SK-N-SH (cell line): ENCODE measurements around the gene FDPS. TPM values are rescaled to one million over a fixed set of nuclear protein-coding genes. Genes with fewer than 3 reads are reported as not detected.

Source experiments
- CTCF ChIA-PET: fragments of 300-600, 350-600 bp; formaldehyde crosslinking; extraction: SDS; loops from one replicate; lab custom pipeline; 2021; lab: Yijun Ruan, JAX
- POLR2A ChIA-PET: fragments of 350-600 bp; sonication (Branson Sonifier 250); formaldehyde crosslinking; extraction: SDS; loops from one replicate; lab custom pipeline; 2020; ENCODE audit warnings: antibody characterized with exemption, inconsistent platforms; lab: Yijun Ruan, JAX
- DNase-seq: peaks from one replicate; pipeline ENCODE4 v3.0.0; 2012
- H2AFZ ChIP-seq: fragments of 200-600 bp; sonication (generic); 2 replicates; pipeline ENCODE4 v1.8.1; 2016; ENCODE audit warnings: antibody characterized with exemption, mild to moderate bottlenecking, low read depth
- H3F3A ChIP-seq: fragments of 200-600 bp; sonication (generic); replicated peaks from 2 replicates; pipeline ENCODE3; 2016; ENCODE audit warnings: antibody characterized with exemption, mild to moderate bottlenecking; ENCODE audit not compliant: insufficient read depth
- H3K27ac ChIP-seq, 2 experiments: fragments of 200-500 bp in 1 of 2; fragments of 200-600 bp in 1 of 2; sonication (Bioruptor generic) in 1 of 2; sonication (generic), shearing (Covaris generic) in 1 of 2; 2 replicates each; pipeline versions ENCODE4 v1.5.1 to v1.6.1; 2014 to 2016; ENCODE audit warnings: low read depth in 2 of 2, inconsistent platforms in 1 of 2, low read length in 1 of 2, mild to moderate bottlenecking in 1 of 2, mixed read lengths in 1 of 2
- H3K27me3 ChIP-seq: fragments of 200-600 bp; sonication (generic), shearing (Covaris generic); 2 replicates; pipeline ENCODE4 v1.6.1; 2016; ENCODE audit warnings: mixed run types; ENCODE audit not compliant: insufficient read depth
- H3K36me3 ChIP-seq, 2 experiments: fragments of 200-500 bp in 1 of 2; fragments of 200-600 bp in 1 of 2; sonication (Bioruptor generic) in 1 of 2; sonication (generic) in 1 of 2; replicated peaks in 1 of 2; 2 replicates each; pipeline versions ENCODE3 to v1.5.1; 2014 to 2016; ENCODE audit warnings: low read length in 1 of 2, mild to moderate bottlenecking in 1 of 2; ENCODE audit not compliant: insufficient read depth in 2 of 2, control insufficient read depth in 1 of 2
- H3K4me1 ChIP-seq, 2 experiments: fragments of 200-500 bp in 1 of 2; fragments of 200-600 bp in 1 of 2; sonication (Bioruptor generic) in 1 of 2; sonication (generic), shearing (Covaris generic) in 1 of 2; 2 replicates each; pipeline versions ENCODE4 v1.5.1 to v1.6.1; 2014 to 2016; ENCODE audit warnings: low read depth in 1 of 2, low read length in 1 of 2, mixed run types in 1 of 2; ENCODE audit not compliant: insufficient read depth in 2 of 2, control insufficient read depth in 1 of 2
- H3K4me2 ChIP-seq: fragments of 200-600 bp; sonication (generic), shearing (Covaris generic); 2 replicates; pipeline ENCODE4 v1.6.1; 2017; ENCODE audit warnings: mixed run types
- H3K4me3 ChIP-seq, 2 experiments: fragments of 200-500 bp in 1 of 2; fragments of 200-600 bp in 1 of 2; sonication (Bioruptor generic) in 1 of 2; sonication (generic), shearing (Covaris generic) in 1 of 2; 2 replicates each; pipeline versions ENCODE4 v1.5.1 to v1.8.1; 2014 to 2016; ENCODE audit warnings: low read depth in 2 of 2, inconsistent platforms in 1 of 2, low read length in 1 of 2, mild to moderate bottlenecking in 1 of 2, mixed read lengths in 1 of 2, moderate library complexity in 1 of 2
- H3K79me2 ChIP-seq: fragments of 200-600 bp; sonication (generic); 2 replicates; pipeline ENCODE4 v1.8.1; 2017; ENCODE audit warnings: mild to moderate bottlenecking; ENCODE audit not compliant: insufficient read depth
- H3K9ac ChIP-seq: fragments of 200-600 bp; sonication (generic); 2 replicates; pipeline ENCODE4 v1.6.1; 2017; ENCODE audit warnings: mixed run types
- H3K9me2 ChIP-seq: fragments of 200-600 bp; sonication (generic); 2 replicates; pipeline ENCODE4 v1.6.1; 2017; ENCODE audit warnings: mixed run types
- H3K9me3 ChIP-seq: fragments of 200-600 bp; sonication (generic); 2 replicates; pipeline ENCODE4 v1.6.1; 2017; ENCODE audit warnings: mixed run types, mild to moderate bottlenecking, moderate library complexity
- H4K20me1 ChIP-seq: fragments of 200-600 bp; sonication (generic); 2 replicates; pipeline ENCODE4 v1.6.1; 2017; ENCODE audit warnings: mild to moderate bottlenecking, mixed run types; ENCODE audit not compliant: insufficient read depth
- FOSL2 ChIP-seq: IDR thresholded peaks from 2 replicates; pipeline ENCODE4 v1.4.0; 2012; ENCODE audit warnings: low read depth, mild to moderate bottlenecking, moderate library complexity, borderline replicate concordance
- FOXJ3 ChIP-seq: sonication (generic); formaldehyde crosslinking; IDR thresholded peaks from 2 replicates; pipeline ENCODE4 v1.5.1; 2020; ENCODE audit warnings: mild to moderate bottlenecking, missing genetic modification reagents
- FOXM1 ChIP-seq: IDR thresholded peaks from 2 replicates; pipeline ENCODE4 v1.4.0; 2012; ENCODE audit warnings: low read depth, mild to moderate bottlenecking
- JUND ChIP-seq: IDR thresholded peaks from 2 replicates; pipeline ENCODE4 v1.4.0; 2012
- MXI1 ChIP-seq: IDR thresholded peaks from 2 replicates; pipeline ENCODE4 v1.6.1; 2012; ENCODE audit warnings: mild to moderate bottlenecking, low read depth, low read length, improper control_type of control experiment
- SMC3 ChIP-seq: IDR thresholded peaks from 2 replicates; pipeline ENCODE4 v1.6.1; 2012; ENCODE audit warnings: low read depth, low read length, improper control_type of control experiment
- TAF1 ChIP-seq: IDR thresholded peaks from 2 replicates; pipeline ENCODE4 v1.6.1; 2012; ENCODE audit warnings: low read depth, mild to moderate bottlenecking, low read length, moderate library complexity, borderline replicate concordance
- TCF12 ChIP-seq: IDR thresholded peaks from 2 replicates; pipeline ENCODE4 v1.4.0; 2012
- TEAD4 ChIP-seq: IDR thresholded peaks from 2 replicates; pipeline ENCODE4 v1.4.0; 2012; ENCODE audit warnings: mild to moderate bottlenecking, borderline replicate concordance; ENCODE audit not compliant: insufficient read depth
- YY1 ChIP-seq: IDR thresholded peaks from 2 replicates; pipeline ENCODE4 v1.4.0; 2012; ENCODE audit warnings: low read depth, mild to moderate bottlenecking
- WGBS: methylation state at CpG from one replicate; pipeline ENCODE4 v1.1.6; 2017; ENCODE audit warnings: low lambda C conversion rate; 5-methylcytosine and 5-hydroxymethylcytosine counted together
- polyA plus RNA-seq, 3 experiments: library from polyadenylated mRNA; depleted of rRNA; stranded (reverse); fragments of >200 nt; gene quantifications; 2 replicates each; pipeline ENCODE4 v1.2.3, GENCODE V29; 2012
- TF ChIP-seq, protein P1 (sequence below): IDR thresholded peaks from 2 replicates; pipeline ENCODE4 v1.4.0; 2012; ENCODE audit warnings: low read depth, borderline replicate concordance
- TF ChIP-seq, protein P2 (sequence below): IDR thresholded peaks from 2 replicates; pipeline ENCODE4 v1.4.0; 2012; ENCODE audit warnings: low read depth, borderline replicate concordance
- TF ChIP-seq, protein P3 (sequence below): IDR thresholded peaks from 2 replicates; pipeline ENCODE4 v1.6.1; 2012; ENCODE audit warnings: mild to moderate bottlenecking, low read depth, low read length, moderate library complexity
- TF ChIP-seq, protein P4 (sequence below): IDR thresholded peaks from 2 replicates; pipeline ENCODE4 v1.4.0; 2012; ENCODE audit warnings: low read depth

The FDPS gene
- polyA plus RNA-seq, 1 of the 3 experiments (the other 2 are of a cell fraction) = 126 TPM

DNA sequence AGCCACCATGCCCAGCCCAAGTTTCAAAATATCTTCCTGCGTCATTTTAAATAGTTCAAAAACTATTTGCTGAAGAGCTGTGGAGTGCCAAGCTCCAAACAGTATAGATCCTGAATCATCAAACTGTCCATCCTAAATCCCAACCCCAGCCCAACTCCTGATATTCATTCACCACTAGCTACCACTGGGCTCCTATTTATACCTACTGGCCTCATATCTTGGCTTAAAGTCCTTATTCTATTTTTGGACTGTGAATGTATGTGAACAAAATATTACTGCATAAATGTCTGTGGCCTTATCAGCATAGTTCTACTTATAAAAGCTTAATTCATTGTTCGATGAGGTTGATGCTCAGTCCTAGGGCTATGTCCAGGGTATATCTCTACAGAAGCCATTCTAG is 41.3 kb upstream of the FDPS start:
- POLR2A ChIA-PET = no interaction called here
- H3K36me3 ChIP-seq = peaks cover 59 to 77% of the 10 kb centered on the region in 2 experiments
- 77% methylated on average over 2 of the region's 2 CpGs for WGBS

More for the DNA sequence above, 41.3 kb upstream of the FDPS start:
- H3K27me3 ChIP-seq = no peaks in the 10 kb centered on the region
- DNase-seq = no peak
- no peak overlapping the region for H3K27ac ChIP-seq
- peaks cover 36% of the 10 kb centered on the region for H3F3A ChIP-seq
- H3K9ac ChIP-seq = no peak overlapping the region
- H3K9me2 ChIP-seq = no peaks in the 10 kb centered on the region
- H2AFZ ChIP-seq = no peak overlapping the region
- CTCF ChIA-PET = interaction anchor here (1.5 to 13.2 kb wide), 4 partner anchors 11 to 60 kb away, joined by 4 to 126 read pairs (median 7); partner anchors contain the start of gene ENTREP3
- no peak for TF ChIP-seq MXI1
- TF ChIP-seq, protein P1, sequence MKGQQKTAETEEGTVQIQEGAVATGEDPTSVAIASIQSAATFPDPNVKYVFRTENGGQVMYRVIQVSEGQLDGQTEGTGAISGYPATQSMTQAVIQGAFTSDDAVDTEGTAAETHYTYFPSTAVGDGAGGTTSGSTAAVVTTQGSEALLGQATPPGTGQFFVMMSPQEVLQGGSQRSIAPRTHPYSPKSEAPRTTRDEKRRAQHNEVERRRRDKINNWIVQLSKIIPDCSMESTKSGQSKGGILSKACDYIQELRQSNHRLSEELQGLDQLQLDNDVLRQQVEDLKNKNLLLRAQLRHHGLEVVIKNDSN = no peak
- TF ChIP-seq FOSL2 = no peak
- TF ChIP-seq SMC3 = no peak
- TF ChIP-seq, protein P2, sequence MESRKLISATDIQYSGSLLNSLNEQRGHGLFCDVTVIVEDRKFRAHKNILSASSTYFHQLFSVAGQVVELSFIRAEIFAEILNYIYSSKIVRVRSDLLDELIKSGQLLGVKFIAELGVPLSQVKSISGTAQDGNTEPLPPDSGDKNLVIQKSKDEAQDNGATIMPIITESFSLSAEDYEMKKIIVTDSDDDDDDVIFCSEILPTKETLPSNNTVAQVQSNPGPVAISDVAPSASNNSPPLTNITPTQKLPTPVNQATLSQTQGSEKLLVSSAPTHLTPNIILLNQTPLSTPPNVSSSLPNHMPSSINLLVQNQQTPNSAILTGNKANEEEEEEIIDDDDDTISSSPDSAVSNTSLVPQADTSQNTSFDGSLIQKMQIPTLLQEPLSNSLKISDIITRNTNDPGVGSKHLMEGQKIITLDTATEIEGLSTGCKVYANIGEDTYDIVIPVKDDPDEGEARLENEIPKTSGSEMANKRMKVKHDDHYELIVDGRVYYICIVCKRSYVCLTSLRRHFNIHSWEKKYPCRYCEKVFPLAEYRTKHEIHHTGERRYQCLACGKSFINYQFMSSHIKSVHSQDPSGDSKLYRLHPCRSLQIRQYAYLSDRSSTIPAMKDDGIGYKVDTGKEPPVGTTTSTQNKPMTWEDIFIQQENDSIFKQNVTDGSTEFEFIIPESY = no peak
- TF ChIP-seq FOXM1 = no peak
- TF ChIP-seq YY1 = no peak
- TF ChIP-seq TCF12 = no peak
- TF ChIP-seq, protein P3, sequence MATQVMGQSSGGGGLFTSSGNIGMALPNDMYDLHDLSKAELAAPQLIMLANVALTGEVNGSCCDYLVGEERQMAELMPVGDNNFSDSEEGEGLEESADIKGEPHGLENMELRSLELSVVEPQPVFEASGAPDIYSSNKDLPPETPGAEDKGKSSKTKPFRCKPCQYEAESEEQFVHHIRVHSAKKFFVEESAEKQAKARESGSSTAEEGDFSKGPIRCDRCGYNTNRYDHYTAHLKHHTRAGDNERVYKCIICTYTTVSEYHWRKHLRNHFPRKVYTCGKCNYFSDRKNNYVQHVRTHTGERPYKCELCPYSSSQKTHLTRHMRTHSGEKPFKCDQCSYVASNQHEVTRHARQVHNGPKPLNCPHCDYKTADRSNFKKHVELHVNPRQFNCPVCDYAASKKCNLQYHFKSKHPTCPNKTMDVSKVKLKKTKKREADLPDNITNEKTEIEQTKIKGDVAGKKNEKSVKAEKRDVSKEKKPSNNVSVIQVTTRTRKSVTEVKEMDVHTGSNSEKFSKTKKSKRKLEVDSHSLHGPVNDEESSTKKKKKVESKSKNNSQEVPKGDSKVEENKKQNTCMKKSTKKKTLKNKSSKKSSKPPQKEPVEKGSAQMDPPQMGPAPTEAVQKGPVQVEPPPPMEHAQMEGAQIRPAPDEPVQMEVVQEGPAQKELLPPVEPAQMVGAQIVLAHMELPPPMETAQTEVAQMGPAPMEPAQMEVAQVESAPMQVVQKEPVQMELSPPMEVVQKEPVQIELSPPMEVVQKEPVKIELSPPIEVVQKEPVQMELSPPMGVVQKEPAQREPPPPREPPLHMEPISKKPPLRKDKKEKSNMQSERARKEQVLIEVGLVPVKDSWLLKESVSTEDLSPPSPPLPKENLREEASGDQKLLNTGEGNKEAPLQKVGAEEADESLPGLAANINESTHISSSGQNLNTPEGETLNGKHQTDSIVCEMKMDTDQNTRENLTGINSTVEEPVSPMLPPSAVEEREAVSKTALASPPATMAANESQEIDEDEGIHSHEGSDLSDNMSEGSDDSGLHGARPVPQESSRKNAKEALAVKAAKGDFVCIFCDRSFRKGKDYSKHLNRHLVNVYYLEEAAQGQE = no peak
- TF ChIP-seq FOXJ3 (CRISPR knock-in tag) = no peak
- no peak for TF ChIP-seq TEAD4
- TF ChIP-seq TAF1 = no peak
- TF ChIP-seq, protein P4, sequence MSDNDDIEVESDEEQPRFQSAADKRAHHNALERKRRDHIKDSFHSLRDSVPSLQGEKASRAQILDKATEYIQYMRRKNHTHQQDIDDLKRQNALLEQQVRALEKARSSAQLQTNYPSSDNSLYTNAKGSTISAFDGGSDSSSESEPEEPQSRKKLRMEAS = no peak
- no peak for TF ChIP-seq JUND
- peaks cover 33% of the 10 kb centered on the region for H3K79me2 ChIP-seq
- H3K4me3 ChIP-seq = no peak overlapping the region
- no peak overlapping the region for H3K4me2 ChIP-seq
- peaks cover 0 to 12% of the 10 kb centered on the region in 2 experiments; a peak in 2 of 4 replicates for H3K4me1 ChIP-seq
- H4K20me1 ChIP-seq = peaks cover 11% of the 10 kb centered on the region
- H3K9me3 ChIP-seq = no peaks in the 10 kb centered on the region
